ENCODE results near the gene TMEM243. TPM values are rescaled to one million over a fixed set of nuclear protein-coding genes. Genes with fewer than 3 reads are reported as not detected.

TMEM243 gene, protein sequence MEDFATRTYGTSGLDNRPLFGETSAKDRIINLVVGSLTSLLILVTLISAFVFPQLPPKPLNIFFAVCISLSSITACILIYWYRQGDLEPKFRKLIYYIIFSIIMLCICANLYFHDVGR
- total RNA-seq (164 and 171 TPM in 2 replicates), polyA plus RNA-seq (161 and 203 TPM in 2 replicates), polyA minus RNA-seq (115 and 118 TPM in 2 replicates)
- total RNA-seq (2013) = 164 TPM

GRCh38 chr7:87219545-87220025, at the start of gene TMEM243:
Gene TMEM243 (minus strand): TSS chr7:87219732. CDS start chr7:87219503, 229 bp downstream.
- ATAC-seq (ENCODE audit: low read depth) = peak; percentile 66
- peaks cover 0 to 2% of the 10 kb centered on the region in 2 experiments for H3K36me3 ChIP-seq (replicated peaks in 1 of 2; ENCODE audit: control extremely low read depth in 1 of 2, control insufficient read depth in 1 of 2, extremely low read depth in 1 of 2, insufficient read depth in 2 of 2, low read length in 1 of 2)
- peaks cover 0 to 4% (median 0%) of the 10 kb centered on the region in 4 experiments for H3K27me3 ChIP-seq (replicated peaks in 1 of 4; ENCODE audit: control extremely low read depth in 1 of 4, control insufficient read depth in 3 of 4, insufficient read depth in 4 of 4, low read length in 3 of 4)
- H3K9me3 Mint-ChIP-seq (ENCODE audit: insufficient read depth) = no peaks in the 10 kb centered on the region
- H3K27me3 Mint-ChIP-seq = no peaks in the 10 kb centered on the region
- TF ChIP-seq CTCF (IDR thresholded peaks at IDR 0.05) (peak; percentile 39), EZH2 (IDR thresholded peaks at IDR 0.05; ENCODE audit: borderline replicate concordance, insufficient read depth, low read depth, low read length, poor library complexity, severe bottlenecking) (no peak)
- ChIA-PET CTCF (interaction anchor here (0.8 to 2.1 kb wide), 12 partner anchors 16 to 162 kb away, joined by 3 to 11 read pairs (median 6); partner anchors contain the start of genes DMTF1 and ELAPOR2), POLR2A (interaction anchor here (0.8 to 4.7 kb wide), 6 partner anchors 28 to 380 kb away, joined by 3 to 58 read pairs (median 6); partner anchors contain the start of genes CROT and DMTF1)
- H3K27ac ChIP-seq (ENCODE audit: low read length in 2 of 2) = peak within 1 kb of the TSS; percentile 93 to 95
- H3K4me1 Mint-ChIP-seq = peaks cover 45% of the 10 kb centered on the region
- peak within 1 kb of the TSS; percentile 99 for H3K4me3 Mint-ChIP-seq
- peak; percentile 94 for DNase-seq
- WGBS (ENCODE audit: insufficient coverage) = under 1% methylated on average over 39 of the region's 41 CpGs
- H3K9ac ChIP-seq (ENCODE audit: low read length) = peak within 1 kb of the TSS; percentile 91
- peaks cover 45 to 49% of the 10 kb centered on the region in 2 donors for H3K4me1 ChIP-seq (ENCODE audit: control insufficient read depth in 2 of 2, insufficient read depth in 2 of 2, low read length in 2 of 2)
- intact Hi-C loops (cut with micrococcal nuclease) = loop anchor here (1.0 to 5.0 kb wide), 9 partner anchors 17 to 998 kb away; partner anchors contain the start of genes ABCB4, CROT, DBF4 and DMTF1
- peak within 1 kb of the TSS; percentile 87 to 99 (median 97) for H3K4me3 ChIP-seq (ENCODE audit: control extremely low read depth in 1 of 5, extremely low read depth in 1 of 5, insufficient read depth in 1 of 5, low read depth in 2 of 5, low read length in 4 of 5)
- peak within 1 kb of the TSS; percentile 81 for H2AFZ ChIP-seq (ENCODE audit: insufficient read depth, low read depth, low read length, poor library complexity, severe bottlenecking)
- no peaks in the 10 kb centered on the region for H3K9me3 ChIP-seq (ENCODE audit: control extremely low read depth in 1 of 3, control insufficient read depth in 2 of 3, insufficient read depth in 1 of 3, low read length in 2 of 3)
- H3K27ac Mint-ChIP-seq = peak within 1 kb of the TSS; percentile 100
- peak within 1 kb of the TSS; percentile 92 for H3K4me2 ChIP-seq (replicated peaks; ENCODE audit: low read depth, low read length, poor library complexity, severe bottlenecking)
- peaks cover 23% of the 10 kb centered on the region for H4K20me1 ChIP-seq (ENCODE audit: control insufficient read depth, insufficient read depth, low read length, poor library complexity, severe bottlenecking)
- peaks cover 35% of the 10 kb centered on the region for H3K79me2 ChIP-seq (ENCODE audit: control insufficient read depth, insufficient read depth, low read length)
